GM19238 (cell line): ENCODE data around the gene RPS25.
"Not testable (repeated sequence)": the region's sequence is repeated elsewhere in the genome, so short reads cannot be mapped to it uniquely, and the experiment has no call there.

ENCODE experiments used
- DNase-seq: peaks from one replicate; pipeline ENCODE4 v3.0.0; 2011; ENCODE audit warnings: low spot score; ENCODE audit not compliant: insufficient read length

Gene RPS25

GRCh38 chr11:118973985-118974384, 44.2 kb downstream of the RPS25 start:
- no peak for DNase-seq

DNA sequence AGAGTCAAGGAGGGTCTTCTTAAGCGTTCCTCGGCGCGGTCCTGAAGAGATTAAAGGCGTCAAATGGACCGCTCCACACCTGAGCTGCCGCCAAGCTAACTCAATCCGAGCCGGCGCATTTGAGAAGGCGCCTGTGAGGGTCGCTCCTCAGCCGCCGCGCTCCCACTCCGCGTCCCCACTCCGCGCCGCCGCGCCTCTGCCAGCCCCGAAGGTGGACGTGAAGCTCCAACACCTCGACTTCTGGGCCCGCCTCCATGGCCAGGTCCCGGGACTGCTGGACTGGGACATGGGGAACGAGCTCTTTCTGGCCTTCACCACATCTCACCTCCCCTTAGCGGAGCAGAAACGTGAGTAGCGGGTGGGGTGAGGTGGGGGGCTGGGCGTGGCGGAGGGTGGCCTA, 46.5 kb downstream of the RPS25 start, which contains the start of gene FOXR1:
TSS of gene FOXR1 (plus strand) at position 116 of the 400 bp plus-strand sequence. CDS start at position 287, 171 bp downstream.
- no peak for DNase-seq

DNA sequence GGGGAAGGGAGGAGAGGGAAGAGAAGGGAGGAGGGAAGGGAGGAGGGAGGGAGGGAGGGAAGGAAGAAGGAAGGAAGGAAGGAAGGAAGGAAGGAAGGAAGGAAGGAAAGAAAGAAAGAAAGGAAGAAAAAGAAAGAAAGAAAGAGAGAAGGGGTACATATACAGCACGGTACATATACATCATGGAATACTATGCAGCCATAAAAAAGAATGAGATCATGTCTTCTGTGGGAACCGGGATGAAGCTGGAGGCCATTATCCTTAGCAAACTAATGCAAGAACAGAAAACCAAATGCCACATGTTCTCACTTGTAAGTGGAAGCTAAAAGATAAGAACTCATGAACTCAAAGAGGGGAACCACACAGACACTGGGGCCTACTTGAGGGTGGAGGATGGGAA, 48.6 kb downstream of the RPS25 start:
- not testable (repeated sequence) for DNase-seq
